Measurements from ENCODE around the gene MUSK. TPM values are rescaled to one million over a fixed set of nuclear protein-coding genes. Genes with fewer than 3 reads are reported as not detected.

MUSK gene
- total and polyA plus RNA-seq, 2 donors (not counting 3 experiments of a cell fraction or from before 2014, with no cell fraction given): 0.08 TPM; not detected in 1

- H3K4me1 ChIP-seq (ENCODE audit: control insufficient read depth, extremely low read depth, insufficient read depth, low read length): peaks cover 24% of the 10 kb centered on the region
- H3K27ac ChIP-seq (ENCODE audit: insufficient read depth, low read depth, low read length): peak overlapping the region; percentile 82
- H3K36me3 ChIP-seq (ENCODE audit: control insufficient read depth in 2 of 2, extremely low read depth in 1 of 2, insufficient read depth in 2 of 2, low read length in 2 of 2): no peaks in the 10 kb centered on the region
- dilution Hi-C loops (cut with MboI; ENCODE audit: extremely low pct_ligation_motif_present, low sequenced_read_pairs): no loop called here
- POLR2A ChIA-PET: interaction anchor here (0.7 kb wide), 1 partner anchor 24 kb away, joined by 3 read pairs; no protein-coding TSS in a partner anchor
- no peak overlapping the region for H3K9ac ChIP-seq (replicated peaks; ENCODE audit: extremely low read depth, insufficient read depth, low read length)
- H3K4me3 ChIP-seq (replicated peaks in 1 of 3; ENCODE audit: insufficient read depth in 1 of 3, low read depth in 1 of 3, low read length in 3 of 3): no peak overlapping the region
- TF ChIP-seq FOS (IDR thresholded peaks at IDR 0.05; ENCODE audit: borderline replicate concordance, insufficient read depth, low read length) (peak; percentile 95), MYC (IDR thresholded peaks at IDR 0.05; ENCODE audit: low read depth, low read length) (no peak), JUN (IDR thresholded peaks at IDR 0.05; ENCODE audit: borderline replicate concordance, insufficient read depth, insufficient read length, low read depth) (peak; percentile 86), POLR2AphosphoS5 (IDR thresholded peaks at IDR 0.05; ENCODE audit: insufficient read depth, low read depth, low read length) (peak; percentile 64), EZH2 (IDR thresholded peaks at IDR 0.05; ENCODE audit: borderline replicate concordance, low read depth, low read length, severe bottlenecking) (no peak), GATA2 (IDR thresholded peaks at IDR 0.05; ENCODE audit: insufficient read depth, insufficient read length, low read depth, low read length) (peak; percentile 21), POLR2A (IDR thresholded peaks at IDR 0.05; ENCODE audit: low read depth, low read length) (no peak)
- H3K9me3 ChIP-seq (replicated peaks; ENCODE audit: control insufficient read depth, insufficient read depth, low read length): no peaks in the 10 kb centered on the region
- FAIRE-seq: peak; percentile 94
- no TSS peak for BruUV-seq (replicated peaks)
- H3K9me1 ChIP-seq (replicated peaks; ENCODE audit: control insufficient read depth, extremely low read depth, insufficient read depth, low read length): no peaks in the 10 kb centered on the region
- peak; percentile 89 for DNase-seq (ENCODE audit: low read depth, low spot score)
- peak overlapping the region; percentile 22 for H2AFZ ChIP-seq (ENCODE audit: low read depth, low read length)
- CTCF ChIA-PET: no interaction called here
- intact Hi-C loops (cut with micrococcal nuclease): loop anchor here (1.0 to 2.0 kb wide), 2 partner anchors 9 to 24 kb away; no protein-coding TSS in a partner anchor
- no peaks in the 10 kb centered on the region for H3K79me2 ChIP-seq (ENCODE audit: control insufficient read depth, insufficient read depth, low read length)
- no peaks in the 10 kb centered on the region for H3K27me3 ChIP-seq (ENCODE audit: control insufficient read depth in 2 of 2, insufficient read depth in 2 of 2, low read length in 2 of 2)
- H3K4me2 ChIP-seq (ENCODE audit: insufficient read depth, low read length): peak overlapping the region; percentile 5
- H4K20me1 ChIP-seq (replicated peaks; ENCODE audit: control insufficient read depth, extremely low read depth, insufficient read depth, low read length): no peaks in the 10 kb centered on the region
These were observed 84.2 kb downstream of the MUSK start for GRCh38 chr9:110752766-110753165.

DNA sequence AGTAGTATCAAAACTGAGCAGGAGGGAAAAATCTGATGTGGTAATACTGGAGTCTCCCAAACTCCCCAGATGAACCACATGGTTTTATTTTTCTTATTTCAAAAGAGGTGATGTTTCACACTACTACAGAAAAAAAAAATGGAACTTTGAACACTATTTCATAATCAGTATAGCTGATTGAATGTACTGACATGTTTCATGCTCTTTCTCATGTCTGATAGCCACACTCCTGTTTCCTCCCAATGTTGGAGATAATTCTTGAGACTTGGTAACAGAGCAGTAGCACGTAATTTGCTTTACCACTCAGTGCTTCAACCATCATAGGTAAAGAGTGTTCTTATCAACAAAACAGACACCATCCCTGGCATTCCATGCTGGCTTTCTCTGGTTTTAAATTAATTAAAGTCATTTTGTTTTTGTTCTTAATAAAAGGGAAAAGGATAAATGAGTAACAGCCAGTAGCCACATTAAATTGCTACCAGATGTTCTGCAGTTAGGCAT, 85.2 kb downstream of the MUSK start:
- H3K9me1 ChIP-seq (replicated peaks; ENCODE audit: control insufficient read depth, extremely low read depth, insufficient read depth, low read length): no peaks in the 10 kb centered on the region
- H3K4me1 ChIP-seq (ENCODE audit: control insufficient read depth, extremely low read depth, insufficient read depth, low read length): peaks cover 14% of the 10 kb centered on the region
- intact Hi-C loops (cut with micrococcal nuclease) (loop anchor here (2.0 kb wide), 1 partner anchor 23 kb away; no protein-coding TSS in a partner anchor), dilution Hi-C loops (cut with MboI; ENCODE audit: extremely low pct_ligation_motif_present, low sequenced_read_pairs) (no loop called here)
- BruUV-seq (replicated peaks): no TSS peak
- peak overlapping the region; percentile 60 for H2AFZ ChIP-seq (ENCODE audit: low read depth, low read length)
- POLR2A ChIA-PET: no interaction called here
- H3K4me3 ChIP-seq (replicated peaks in 1 of 3; ENCODE audit: insufficient read depth in 1 of 3, low read depth in 1 of 3, low read length in 3 of 3): no peak overlapping the region
- H3K36me3 ChIP-seq (ENCODE audit: control insufficient read depth in 2 of 2, extremely low read depth in 1 of 2, insufficient read depth in 2 of 2, low read length in 2 of 2): no peaks in the 10 kb centered on the region
- no peak overlapping the region for H3K4me2 ChIP-seq (ENCODE audit: insufficient read depth, low read length)
- no peak overlapping the region for H3K27ac ChIP-seq (ENCODE audit: insufficient read depth, low read depth, low read length)
- CTCF ChIA-PET: interaction anchor here (1.0 kb wide), 1 partner anchor 9 kb away, joined by 3 read pairs; no protein-coding TSS in a partner anchor
- H3K9me3 ChIP-seq (replicated peaks; ENCODE audit: control insufficient read depth, insufficient read depth, low read length): no peaks in the 10 kb centered on the region
- no peak for DNase-seq (ENCODE audit: low read depth, low spot score)
- no peak for FAIRE-seq
- H3K79me2 ChIP-seq (ENCODE audit: control insufficient read depth, insufficient read depth, low read length): no peaks in the 10 kb centered on the region
- TF ChIP-seq POLR2A (IDR thresholded peaks at IDR 0.05; ENCODE audit: low read depth, low read length) (no peak), CTCF (IDR thresholded peaks at IDR 0.05; ENCODE audit: extremely low read depth in 1 of 2, insufficient read depth in 1 of 2, low read depth in 1 of 2, low read length in 2 of 2) (no peak), GATA2 (IDR thresholded peaks at IDR 0.05; ENCODE audit: insufficient read depth, insufficient read length, low read depth, low read length) (no peak), POLR2AphosphoS5 (IDR thresholded peaks at IDR 0.05; ENCODE audit: insufficient read depth, low read depth, low read length) (no peak), EZH2 (IDR thresholded peaks at IDR 0.05; ENCODE audit: borderline replicate concordance, low read depth, low read length, severe bottlenecking) (no peak), FOS (IDR thresholded peaks at IDR 0.05; ENCODE audit: borderline replicate concordance, insufficient read depth, low read length) (no peak), MYC (IDR thresholded peaks at IDR 0.05; ENCODE audit: low read depth, low read length) (no peak), JUN (IDR thresholded peaks at IDR 0.05; ENCODE audit: borderline replicate concordance, insufficient read depth, insufficient read length, low read depth) (no peak)
- TF ChIP-seq, protein P1, sequence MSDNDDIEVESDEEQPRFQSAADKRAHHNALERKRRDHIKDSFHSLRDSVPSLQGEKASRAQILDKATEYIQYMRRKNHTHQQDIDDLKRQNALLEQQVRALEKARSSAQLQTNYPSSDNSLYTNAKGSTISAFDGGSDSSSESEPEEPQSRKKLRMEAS (IDR thresholded peaks at IDR 0.05; ENCODE audit: insufficient read depth, insufficient read length): no peak
- H4K20me1 ChIP-seq (replicated peaks; ENCODE audit: control insufficient read depth, extremely low read depth, insufficient read depth, low read length): no peaks in the 10 kb centered on the region
- no peak overlapping the region for H3K9ac ChIP-seq (replicated peaks; ENCODE audit: extremely low read depth, insufficient read depth, low read length)
- H3K27me3 ChIP-seq (ENCODE audit: control insufficient read depth in 2 of 2, insufficient read depth in 2 of 2, low read length in 2 of 2): no peaks in the 10 kb centered on the region

All from endothelial cell of umbilical vein (primary cell).